ENCODE measurements around the gene GABRD. TPM values are rescaled to one million over a fixed set of nuclear protein-coding genes. Genes with fewer than 3 reads are reported as not detected.

The GABRD gene
- total and polyA plus RNA-seq, 10 of the 15 experiments (the other 5 are each of a cell fraction or from before 2014, with no cell fraction given): not detected

DNA sequence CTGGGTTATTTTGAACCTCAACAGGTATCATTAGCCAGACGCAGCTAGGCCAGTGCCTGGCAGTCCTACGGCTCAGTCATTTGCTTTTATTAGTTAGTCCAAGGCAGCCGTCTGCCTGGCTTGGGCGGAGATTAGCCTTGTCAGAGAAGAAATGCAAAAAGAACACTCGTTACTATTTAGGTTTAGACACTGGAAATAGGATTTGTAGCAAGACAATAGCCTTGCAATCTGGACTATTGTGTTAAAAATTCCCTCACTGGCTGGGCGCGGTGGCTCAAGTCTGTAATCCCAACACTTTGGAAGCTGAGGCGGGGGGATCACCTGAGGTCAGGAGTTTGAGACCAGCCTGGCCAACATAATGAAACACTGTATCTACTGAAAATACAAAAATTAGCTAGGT is 20.1 kb downstream of the GABRD start (continued):
- TF ChIP-seq, protein P1, sequence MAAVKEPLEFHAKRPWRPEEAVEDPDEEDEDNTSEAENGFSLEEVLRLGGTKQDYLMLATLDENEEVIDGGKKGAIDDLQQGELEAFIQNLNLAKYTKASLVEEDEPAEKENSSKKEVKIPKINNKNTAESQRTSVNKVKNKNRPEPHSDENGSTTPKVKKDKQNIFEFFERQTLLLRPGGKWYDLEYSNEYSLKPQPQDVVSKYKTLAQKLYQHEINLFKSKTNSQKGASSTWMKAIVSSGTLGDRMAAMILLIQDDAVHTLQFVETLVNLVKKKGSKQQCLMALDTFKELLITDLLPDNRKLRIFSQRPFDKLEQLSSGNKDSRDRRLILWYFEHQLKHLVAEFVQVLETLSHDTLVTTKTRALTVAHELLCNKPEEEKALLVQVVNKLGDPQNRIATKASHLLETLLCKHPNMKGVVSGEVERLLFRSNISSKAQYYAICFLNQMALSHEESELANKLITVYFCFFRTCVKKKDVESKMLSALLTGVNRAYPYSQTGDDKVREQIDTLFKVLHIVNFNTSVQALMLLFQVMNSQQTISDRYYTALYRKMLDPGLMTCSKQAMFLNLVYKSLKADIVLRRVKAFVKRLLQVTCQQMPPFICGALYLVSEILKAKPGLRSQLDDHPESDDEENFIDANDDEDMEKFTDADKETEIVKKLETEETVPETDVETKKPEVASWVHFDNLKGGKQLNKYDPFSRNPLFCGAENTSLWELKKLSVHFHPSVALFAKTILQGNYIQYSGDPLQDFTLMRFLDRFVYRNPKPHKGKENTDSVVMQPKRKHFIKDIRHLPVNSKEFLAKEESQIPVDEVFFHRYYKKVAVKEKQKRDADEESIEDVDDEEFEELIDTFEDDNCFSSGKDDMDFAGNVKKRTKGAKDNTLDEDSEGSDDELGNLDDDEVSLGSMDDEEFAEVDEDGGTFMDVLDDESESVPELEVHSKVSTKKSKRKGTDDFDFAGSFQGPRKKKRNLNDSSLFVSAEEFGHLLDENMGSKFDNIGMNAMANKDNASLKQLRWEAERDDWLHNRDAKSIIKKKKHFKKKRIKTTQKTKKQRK (IDR thresholded peaks at IDR 0.05; ENCODE audit: low read depth, low read length): no peak
- TF ChIP-seq, protein P2, sequence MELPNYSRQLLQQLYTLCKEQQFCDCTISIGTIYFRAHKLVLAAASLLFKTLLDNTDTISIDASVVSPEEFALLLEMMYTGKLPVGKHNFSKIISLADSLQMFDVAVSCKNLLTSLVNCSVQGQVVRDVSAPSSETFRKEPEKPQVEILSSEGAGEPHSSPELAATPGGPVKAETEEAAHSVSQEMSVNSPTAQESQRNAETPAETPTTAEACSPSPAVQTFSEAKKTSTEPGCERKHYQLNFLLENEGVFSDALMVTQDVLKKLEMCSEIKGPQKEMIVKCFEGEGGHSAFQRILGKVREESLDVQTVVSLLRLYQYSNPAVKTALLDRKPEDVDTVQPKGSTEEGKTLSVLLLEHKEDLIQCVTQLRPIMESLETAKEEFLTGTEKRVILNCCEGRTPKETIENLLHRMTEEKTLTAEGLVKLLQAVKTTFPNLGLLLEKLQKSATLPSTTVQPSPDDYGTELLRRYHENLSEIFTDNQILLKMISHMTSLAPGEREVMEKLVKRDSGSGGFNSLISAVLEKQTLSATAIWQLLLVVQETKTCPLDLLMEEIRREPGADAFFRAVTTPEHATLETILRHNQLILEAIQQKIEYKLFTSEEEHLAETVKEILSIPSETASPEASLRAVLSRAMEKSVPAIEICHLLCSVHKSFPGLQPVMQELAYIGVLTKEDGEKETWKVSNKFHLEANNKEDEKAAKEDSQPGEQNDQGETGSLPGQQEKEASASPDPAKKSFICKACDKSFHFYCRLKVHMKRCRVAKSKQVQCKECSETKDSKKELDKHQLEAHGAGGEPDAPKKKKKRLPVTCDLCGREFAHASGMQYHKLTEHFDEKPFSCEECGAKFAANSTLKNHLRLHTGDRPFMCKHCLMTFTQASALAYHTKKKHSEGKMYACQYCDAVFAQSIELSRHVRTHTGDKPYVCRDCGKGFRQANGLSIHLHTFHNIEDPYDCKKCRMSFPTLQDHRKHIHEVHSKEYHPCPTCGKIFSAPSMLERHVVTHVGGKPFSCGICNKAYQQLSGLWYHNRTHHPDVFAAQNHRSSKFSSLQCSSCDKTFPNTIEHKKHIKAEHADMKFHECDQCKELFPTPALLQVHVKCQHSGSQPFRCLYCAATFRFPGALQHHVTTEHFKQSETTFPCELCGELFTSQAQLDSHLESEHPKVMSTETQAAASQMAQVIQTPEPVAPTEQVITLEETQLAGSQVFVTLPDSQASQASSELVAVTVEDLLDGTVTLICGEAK (IDR thresholded peaks at IDR 0.05; ENCODE audit: borderline replicate concordance): no peak
- no peak for TF ChIP-seq STAT1 (conservative IDR thresholded peaks at IDR 0.05)
- no peak for TF ChIP-seq YBX1 (IDR thresholded peaks at IDR 0.05)
- TF ChIP-seq RFX5 (IDR thresholded peaks at IDR 0.05; ENCODE audit: low read depth, low read length): no peak
- TF ChIP-seq ZNF207 (IDR thresholded peaks at IDR 0.05; ENCODE audit: borderline replicate concordance): no peak
- TF ChIP-seq RUNX3 (IDR thresholded peaks at IDR 0.05; ENCODE audit: low read length): no peak

Data from GM12878 (cell line).